Kidney tubule cell (primary cell): ENCODE data around the gene SGF29.
A peak's percentile ranks its signal among the peaks of the same experiment; 100 is the strongest.
"Not testable (repeated sequence)": the region's sequence is repeated elsewhere in the genome, so short reads cannot be mapped to it uniquely, and the experiment has no call there.

Experiments used
- DNase-seq: peaks from one replicate; pipeline ENCODE4 v3.0.0-alpha.2; 2018; ENCODE audit warnings: low spot score

SGF29 gene

DNA sequence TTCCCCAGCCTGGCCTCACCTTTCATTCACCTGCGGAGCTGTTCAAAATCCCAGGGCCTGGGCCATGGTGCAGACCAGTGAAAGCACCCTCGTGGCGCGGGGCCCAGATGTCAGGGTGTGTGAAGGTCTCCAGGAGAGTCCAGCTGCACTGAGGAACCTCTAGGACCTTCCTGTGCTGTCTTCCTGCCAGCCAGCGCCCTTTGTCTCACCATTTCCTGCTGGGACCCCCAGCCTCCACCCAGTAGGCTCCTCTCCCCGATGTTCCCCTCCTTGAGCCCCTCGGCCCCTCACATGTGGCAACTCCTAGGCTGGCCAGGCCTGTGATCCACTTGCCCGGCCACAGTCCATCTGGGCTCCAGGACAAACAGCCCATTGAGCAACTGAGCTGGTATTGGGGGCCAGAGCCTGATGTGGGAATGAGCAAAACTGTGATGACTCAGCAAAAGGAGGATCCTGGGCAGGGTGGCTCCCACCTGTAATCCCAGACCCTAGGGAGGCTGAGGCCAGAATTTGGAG is 42.5 kb downstream of the SGF29 start:
- DNase-seq = no peak

DNA sequence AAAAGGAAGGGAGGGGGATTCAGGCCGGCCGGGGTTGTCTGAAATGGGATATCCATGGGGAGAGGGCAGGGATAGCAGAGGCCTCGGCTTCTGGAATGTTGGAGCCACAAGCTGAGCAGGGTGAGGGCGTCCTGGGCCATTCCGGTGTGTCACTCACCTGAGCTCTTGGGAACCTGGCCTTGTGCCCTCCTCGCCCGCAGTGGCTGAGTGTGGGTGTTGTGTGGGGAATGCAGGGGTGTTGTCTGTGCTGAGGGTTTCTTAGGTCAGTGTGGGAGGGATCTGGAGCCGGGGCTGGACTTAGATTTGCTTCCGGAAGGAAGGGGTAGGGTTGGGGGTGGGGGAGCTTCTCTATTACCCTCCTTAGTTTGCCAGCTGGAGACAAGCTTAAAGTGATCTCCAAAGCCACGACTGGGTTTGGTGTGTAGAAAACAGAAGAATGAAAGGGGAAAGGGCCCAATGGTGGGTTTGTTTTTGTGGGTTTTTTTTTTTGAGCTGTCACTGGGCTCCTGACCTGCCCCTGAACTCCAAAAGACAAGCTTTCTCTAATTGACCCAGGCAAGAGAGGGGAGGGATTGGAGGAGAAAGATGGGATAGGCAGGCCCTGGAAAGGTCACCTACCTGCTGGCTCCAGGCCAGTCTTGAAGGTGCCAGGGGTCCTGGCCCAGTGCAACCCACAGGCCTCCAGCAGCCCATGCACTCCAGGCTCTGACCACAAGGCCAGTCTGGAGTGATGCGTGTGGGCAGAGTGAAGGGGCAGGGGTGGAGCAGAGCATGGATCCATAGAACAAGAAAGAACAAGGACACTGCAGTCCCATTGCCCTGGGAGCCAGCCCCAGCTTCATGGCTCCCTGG is 43.3 kb downstream of the SGF29 start, which contains the start of gene SULT1A2:
Gene SULT1A2, minus strand, starts transcription at position 211 of the 852 bp plus-strand sequence. CDS start 1,120 bp downstream, outside the sequence.
- peak; percentile 84 for DNase-seq

DNA sequence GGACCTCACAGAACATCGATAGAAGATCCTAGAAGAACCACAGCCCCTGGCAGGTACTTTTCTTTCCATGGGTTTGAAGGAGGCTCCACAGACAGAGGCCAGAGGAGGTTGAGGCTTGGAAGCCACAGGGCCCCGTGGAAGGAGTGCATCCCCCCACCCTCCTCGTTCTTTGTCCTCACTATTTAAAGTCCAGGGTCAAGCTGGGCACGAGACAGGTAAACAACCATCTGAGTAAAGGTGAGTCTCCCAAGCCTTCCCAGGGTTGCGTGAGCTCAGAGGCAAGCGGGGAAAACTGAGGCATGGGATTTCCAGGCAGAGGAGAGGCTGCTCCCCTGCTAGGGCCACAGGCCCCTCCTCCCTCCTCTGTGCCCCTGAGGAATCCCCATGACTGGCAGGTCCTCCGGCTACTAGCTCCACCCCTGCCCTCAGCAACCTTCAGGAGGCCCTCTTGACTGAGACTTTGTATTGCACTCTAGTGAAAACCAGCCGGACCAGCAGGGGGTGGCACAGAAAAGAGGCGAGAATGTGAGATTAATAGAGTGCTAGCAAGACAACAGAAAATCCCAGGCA is 44.1 kb downstream of the SGF29 start:
- DNase-seq = no peak

DNA sequence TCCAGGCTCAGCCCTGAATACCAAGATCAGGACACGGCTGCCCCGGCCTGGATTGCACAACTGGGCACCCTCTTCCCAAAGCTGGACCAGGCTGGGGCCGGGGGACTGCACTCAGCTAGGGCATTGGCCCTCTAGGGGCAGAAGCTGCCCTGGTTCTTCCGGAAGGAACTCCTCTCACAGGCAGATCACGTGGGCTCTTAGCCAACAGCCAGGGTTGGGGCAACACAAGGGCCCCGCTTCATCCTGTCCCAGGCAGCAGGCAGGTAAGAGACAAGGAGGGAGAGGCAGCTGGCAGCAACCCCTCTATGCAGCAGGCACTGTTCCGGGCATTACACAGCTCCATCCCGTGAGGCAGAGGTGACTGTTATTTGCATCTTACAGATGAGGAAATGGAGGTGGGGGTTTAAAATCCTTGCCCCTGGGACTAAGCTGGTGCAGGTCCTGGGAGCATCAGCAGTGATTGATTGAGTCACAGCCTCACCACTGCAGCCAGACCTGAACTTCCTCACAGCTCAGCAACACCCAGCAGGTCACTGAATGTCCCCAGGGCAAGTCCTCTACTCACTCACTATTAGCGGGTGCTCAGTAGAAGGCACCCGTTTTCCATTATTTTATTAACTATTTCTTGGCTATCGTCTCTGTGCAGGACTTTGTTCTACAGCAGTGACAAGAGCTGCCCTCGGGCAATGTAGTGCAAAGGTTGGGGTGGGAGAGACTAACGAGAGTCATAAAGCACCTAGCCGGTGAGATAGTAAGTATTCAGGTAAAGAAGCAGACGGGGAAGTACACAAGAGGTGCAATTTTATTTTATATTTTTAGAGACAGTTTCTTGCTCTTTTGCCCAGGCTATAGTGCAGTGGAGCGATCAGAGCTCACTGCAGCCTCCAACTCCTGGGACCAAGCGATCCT is 45.9 kb downstream of the SGF29 start:
- not testable (repeated sequence) for DNase-seq

GRCh38 chr16:28600965-28601364 is 47.2 kb downstream of the SGF29 start:
- not testable (repeated sequence) for DNase-seq

DNA sequence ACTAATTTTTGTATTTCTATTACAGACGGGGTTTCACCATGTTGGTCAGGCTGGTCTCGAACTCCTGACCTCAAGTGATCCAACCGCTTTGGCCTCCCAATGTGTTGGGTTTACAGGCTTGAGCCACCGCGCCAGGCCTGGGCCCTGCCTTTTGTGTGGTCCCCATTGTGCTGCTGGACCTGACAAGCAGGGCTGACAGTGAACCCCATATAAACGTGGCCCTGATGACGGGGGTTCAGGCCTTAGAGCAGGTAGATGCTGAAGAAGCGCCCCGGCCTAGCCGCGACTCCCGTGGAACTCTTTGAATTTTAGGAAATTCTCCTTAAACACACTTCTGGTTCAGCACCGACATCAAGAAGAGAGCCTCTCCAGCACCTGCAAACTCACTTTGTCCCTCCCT is 47.9 kb downstream of the SGF29 start:
- not testable (repeated sequence) for DNase-seq

GRCh38 chr16:28602062-28602461 is 48.3 kb downstream of the SGF29 start:
- DNase-seq = not testable (repeated sequence)

- DNase-seq = peak; percentile 52
Measured at GRCh38 chr16:28602529-28602928, 48.8 kb downstream of the SGF29 start.

DNA sequence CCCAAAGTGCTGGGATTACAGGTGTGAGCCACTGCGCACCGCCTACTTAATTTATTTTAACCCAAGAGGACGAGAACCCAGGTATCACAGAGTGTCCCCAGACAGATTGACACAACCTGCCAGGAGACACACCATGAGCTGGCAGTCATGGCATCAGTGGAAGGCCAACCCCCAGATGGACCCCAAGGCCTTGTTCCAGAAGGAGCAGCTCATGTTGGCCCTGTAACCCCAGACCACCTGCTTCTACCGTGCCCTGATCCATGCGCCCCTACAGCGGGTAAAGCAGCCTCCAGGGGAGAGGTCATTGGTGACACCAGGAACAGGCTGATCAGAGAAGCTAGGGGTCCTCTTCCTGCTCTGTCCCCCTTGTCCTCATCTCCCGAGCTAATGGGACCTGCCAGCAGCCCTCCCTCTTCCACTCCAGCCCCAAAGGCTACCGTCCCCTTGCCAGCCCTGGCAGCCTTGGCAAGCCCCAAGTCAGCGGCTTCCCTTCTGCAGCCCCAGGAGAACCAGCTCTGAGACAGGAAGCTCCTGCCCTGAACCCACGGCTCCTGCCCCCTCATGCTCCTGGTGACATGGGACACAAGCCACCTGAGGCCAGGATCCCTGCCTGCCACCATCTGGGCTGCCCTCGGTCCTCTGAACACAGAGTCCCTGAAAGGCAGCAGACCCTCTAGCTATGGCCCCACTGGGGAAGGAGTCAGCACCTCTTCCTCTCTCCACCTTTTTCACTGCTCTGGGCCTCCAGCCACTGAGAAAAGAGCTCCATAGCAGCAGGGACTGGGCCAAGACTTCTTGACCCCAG is 49.9 kb downstream of the SGF29 start:
- no peak for DNase-seq

DNA sequence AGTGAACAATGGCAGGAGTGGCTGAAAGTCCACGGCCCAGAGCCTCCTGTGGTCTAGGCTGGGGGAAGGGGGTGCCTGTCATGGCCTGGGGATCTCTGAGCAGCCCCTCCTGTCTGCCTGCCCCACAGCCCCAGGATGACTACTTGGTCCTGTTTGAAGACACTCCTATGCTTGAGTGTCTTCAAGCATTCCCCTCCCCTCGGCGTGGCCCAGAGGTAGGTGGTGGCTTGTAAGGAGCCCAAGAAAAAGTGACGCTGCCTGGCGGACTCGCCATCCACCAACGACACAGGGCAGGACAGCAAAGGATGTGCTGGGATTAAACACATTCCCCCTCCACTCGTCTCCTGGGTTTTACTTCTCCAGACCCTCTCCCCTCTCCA is 50.5 kb downstream of the SGF29 start:
- no peak for DNase-seq

DNA sequence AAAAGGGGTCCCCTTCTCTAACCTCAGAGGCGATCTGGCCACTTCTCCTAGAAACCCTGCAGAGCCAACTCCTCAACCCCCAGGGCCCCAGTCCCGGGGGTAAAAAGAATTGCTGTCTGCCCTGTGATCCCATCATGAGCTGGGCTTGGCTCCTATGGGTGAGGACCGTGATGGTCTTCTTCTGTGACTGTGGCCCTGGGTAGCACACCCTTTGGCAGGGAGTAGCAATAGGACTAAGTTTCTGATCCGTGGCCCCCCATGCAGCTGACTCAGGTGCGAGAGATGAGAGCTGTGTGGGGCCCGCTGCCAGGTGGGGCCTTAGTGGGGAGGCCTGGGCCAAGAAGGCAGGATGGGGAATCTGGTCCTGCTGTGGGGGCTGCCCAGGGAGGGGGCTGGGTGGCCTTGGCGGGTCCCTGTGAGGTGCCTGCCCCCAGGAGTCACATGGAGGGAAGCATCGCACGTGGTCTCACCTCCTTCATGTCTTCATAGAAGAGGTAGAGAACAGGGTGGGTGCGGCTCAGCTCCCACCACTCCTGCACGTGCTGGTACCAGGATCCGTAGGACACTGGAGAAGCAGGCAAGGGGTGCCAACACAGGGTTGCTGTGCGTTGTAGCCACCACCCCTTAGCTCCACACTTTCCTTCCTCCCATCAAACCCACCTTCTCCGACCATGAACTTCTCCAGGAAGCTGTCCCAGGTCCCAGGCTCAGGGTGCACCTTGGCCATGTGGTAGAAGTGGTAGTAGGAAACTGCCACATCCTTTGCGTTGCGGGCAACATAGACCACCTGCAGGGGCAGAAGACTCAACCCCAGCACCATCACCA is 52.8 kb downstream of the SGF29 start:
- no peak for DNase-seq

DNA sequence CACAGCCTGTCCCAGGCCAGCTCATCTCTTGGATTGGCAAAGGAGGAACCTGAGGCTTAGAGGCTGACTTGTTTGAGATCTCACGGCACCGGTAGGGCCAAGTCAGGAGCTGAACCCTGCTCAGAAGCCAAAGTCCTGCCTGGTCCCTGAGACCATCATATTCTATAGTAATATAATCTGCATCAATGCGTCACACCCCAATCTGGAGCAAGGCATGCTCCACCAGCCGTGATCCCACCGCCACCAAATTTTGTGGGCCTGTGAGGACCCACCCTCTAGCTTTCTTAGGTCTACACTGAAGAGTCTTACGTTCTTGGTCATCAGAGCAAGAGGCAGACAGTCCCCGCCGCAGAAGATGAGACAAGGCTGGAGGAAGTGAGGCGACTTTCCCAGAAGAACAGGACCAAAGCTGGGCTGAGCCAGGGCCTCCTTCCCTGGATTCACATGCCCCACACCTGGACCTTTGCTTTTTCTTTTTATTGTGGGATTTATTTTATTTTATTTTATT is 53.5 kb downstream of the SGF29 start:
- DNase-seq = no peak

DNA sequence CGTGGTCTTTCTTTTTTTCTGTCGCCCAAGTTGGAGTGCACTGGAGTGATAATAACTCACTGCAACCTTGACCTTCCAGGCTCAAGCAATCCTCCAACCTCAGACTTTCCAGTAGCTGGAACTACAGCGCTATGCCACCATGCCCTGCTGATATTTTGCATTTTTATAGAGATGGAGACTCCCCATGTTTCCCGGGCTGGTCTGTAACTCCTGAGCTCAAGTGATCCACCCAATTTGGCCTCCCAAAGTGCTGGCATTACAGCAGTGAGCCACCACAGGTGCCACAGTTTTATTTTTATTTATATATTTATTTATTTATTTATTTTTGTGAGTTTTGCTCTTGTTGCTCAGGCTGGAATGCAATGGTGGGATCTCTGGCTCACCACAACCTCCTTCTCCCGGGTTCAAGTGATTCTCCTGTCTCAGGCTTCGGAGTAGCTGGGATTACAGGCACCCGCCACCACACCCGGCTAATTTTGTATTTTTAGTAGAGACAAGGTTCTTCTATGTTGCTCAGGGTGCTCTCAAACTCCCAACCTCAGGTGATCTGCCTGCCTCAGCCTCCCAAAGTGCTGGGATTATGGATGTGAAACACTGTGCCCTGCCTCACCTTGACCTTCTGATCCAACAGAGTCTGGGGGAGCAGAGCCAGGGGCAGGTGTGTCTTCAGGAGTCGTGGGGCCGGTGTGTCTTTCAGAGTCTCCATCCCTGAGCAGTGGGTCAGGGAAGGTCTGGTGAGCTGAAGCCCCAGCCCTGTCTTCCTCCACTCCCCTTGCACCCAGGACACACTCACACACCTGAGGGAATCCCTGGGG is 54.2 kb downstream of the SGF29 start:
- not testable (repeated sequence) for DNase-seq

- DNase-seq = not testable (repeated sequence)
Measured at GRCh38 chr16:28608496-28608808, 54.7 kb downstream of the SGF29 start.

DNA sequence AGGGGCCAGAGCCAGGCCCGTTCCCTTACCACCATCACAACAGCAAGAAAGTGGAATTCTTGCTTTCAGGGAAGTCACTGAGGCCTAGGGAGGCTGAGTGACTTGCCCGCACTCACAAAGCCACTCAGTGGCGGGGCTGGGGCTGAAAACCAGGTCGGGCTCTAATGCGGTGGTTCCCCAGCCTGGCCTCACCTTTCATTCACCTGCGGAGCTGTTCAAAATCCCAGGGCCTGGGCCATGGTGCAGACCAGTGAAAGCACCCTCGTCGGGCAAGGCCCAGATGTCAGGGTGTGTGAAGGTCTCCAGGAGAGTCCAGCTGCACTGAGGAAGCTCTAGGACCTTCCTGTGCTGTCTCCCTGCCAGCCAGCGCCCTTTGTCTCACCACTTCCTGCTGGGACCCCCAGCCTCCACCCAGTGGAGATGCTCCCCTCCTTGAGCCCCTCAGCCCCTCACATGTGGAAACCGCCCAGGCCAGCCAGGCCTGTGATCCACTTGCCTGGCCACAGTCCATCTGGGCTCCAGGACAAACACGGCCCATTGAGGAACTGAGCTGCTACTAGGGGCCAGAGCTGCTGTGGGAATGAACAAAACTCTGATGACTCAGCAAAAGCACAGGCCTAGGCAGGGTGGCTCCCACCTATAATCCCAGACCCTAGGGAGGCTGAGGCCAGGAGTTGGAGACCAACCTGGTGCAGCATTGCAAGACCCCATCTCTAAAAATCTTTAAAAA is 55.3 kb downstream of the SGF29 start:
- not testable (repeated sequence) for DNase-seq

DNA sequence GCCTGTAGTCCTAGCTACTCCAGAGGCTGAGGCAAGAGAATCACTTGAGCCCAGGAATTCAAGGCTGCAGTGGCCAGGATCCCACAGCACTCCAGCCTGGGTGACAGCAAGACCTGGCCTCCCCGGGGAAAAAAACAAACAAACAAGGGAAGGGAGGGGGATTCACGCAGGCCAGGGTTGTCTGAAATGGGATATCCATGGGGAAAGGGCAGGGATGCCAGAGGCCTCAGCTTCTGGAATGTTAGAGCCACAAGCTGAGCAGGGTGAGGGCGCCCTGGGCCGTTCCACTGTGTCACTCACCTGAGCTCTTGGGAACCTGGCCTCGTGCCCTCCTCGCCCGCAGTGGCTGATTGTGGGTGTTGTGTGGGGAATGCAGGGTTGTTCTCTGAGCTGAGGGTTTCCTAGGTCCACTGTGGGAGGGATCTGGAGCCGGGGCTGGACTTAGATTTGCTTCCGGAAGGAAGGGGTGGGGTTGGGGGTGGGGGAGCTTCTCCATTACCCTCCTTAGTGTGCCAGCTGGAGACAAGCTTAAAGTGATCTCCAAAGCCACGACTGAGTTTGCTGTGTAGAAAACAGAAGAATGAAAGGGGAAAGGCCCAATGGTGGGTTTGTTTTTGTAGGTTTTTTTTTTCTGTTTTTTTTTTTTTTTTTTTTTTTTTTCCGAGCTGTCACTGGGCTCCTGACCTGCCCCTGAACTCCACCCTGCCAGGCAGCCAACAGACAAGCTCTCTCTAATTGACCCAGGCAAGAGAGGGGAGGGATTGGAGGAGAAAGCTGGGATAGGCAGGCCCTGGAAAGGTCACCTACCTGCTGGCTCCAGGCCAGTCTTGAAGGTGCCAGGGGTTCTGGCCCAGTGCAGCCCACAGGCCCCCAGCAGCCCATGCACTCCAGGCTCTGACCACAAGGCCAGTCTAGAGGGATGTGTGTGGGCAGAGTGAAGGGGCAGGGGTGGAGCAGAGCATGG is 56.2 kb downstream of the SGF29 start, which contains the start of gene SULT1A1:
Gene SULT1A1, minus strand, starts transcription at position 414 of the 964 bp plus-strand sequence. CDS start 1,189 bp downstream, outside the sequence.
- peak; percentile 49 for DNase-seq

GRCh38 chr16:28610595-28611191 is 57.0 kb downstream of the SGF29 start:
- no peak for DNase-seq
